ENCODE data around the gene DHCR24.

The DHCR24 gene

DNA sequence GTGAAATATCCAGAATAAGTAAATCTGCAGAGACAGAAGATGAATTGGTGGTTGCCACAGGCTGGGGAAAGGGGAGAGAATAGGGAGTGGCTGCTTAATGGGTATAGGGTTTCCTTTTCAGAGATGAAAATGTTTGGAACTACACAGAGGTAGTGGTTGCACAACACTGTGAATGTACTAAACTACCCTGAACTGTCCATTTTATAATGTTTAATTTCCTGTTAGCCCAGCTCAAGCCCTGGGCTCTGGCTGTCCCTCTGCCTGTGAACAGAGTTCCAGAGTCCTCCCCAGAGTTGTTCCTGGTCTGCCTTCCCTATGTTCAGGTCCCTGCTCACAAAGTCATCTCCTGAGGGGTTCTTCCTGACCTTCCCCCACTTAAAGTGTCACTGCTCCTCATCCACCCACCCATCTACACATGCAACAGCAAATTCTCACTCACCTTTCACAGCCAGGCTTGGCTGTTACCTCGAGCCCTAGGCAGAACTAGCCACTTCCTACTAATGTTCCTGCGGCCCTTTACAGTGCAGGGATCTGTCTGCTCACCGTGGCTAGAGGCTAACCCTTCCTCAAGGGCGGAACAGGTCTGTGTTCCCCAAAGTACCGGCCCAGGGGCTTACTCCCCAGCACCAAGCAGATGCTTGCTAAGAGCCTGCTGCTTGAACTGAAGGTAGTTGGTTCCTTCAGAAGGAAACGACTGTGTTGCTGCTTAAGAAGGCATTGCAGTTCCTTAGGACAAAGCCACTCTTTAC, 22.4 kb downstream of the DHCR24 start:
- DNase-seq = no peak

DNA sequence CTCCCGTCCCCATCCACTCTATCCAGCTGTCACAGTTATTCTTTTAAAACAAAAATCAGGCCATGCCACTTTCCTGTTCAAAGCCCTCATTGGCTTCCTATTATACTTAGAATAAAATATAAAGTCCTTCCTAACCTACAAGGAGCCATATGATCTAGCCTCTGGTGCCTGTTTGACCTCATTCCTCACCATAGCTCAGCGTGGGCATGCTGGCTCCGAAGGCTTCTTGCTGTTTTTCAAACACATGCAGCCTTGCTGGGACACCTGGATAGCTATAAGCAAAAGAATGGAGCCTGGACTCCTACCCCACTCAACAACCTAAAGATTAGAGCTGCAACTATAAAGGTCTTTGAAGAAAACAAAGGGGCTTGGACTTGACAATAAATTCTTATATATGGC, 23.7 kb downstream of the DHCR24 start:
- DNase-seq = no peak

DNA sequence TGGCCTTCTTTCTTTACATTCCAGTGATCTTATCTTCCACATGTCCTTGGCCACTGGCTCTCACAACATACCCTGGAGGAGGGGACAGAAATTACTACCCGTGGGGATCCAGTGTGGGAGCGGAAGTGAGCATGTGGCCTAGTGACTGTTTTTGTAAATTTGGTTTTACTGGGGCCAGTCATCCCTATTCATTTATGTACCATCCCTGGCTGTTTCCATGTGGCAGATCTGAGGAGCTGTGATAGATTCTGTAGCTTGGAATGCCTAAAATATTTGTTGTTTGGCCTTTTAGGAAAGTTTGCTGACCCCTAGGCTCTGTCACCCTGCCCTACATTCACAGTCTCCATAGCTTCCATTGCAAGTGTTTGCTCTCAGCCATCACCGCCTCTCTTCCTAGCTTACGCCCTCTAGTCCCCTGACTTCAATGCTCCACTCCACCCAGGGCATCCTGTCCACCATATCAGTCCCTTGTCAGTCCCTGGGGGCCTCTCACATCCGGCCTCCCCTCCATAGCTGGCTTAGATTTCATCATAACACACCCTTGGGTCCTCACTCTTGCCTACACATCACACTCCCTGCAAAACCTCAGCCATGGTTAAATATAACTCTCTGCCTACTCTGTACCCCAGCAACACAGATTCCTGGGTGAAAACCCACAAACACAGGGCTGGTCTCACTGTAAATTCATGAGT, 25.8 kb downstream of the DHCR24 start:
- DNase-seq = no peak

DNA sequence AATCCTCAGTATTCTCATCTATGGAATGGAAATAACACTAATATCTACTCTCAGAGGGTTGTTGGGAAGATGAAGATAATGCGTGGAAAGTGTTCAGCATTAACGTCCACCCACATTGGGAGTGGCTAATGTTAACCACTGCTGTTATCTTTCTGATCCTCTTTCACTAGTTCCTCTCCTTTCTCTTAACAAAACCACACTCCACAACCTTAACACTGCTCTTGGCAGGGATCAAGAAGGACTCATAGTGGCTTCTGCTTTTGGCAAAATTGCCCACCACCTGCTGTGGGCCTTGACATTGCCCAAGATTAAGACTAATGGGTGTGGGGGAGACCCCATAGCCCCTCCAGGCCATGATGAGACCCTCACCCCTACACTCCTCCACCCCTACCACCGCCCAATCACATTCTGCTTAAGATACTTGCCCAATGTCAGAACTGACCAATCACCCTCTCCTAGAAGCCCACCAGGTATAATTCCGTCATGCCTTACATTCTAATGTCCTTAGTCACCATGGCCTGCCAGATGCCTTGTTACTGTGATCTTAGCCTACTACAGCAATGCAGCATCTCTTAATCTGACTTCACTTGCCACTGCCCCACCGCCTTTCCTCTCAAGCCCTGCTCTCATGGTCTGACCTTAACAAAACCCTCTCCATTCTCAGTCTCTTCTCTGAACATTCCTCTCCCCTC, 27.1 kb downstream of the DHCR24 start:
- no peak for DNase-seq

DNA sequence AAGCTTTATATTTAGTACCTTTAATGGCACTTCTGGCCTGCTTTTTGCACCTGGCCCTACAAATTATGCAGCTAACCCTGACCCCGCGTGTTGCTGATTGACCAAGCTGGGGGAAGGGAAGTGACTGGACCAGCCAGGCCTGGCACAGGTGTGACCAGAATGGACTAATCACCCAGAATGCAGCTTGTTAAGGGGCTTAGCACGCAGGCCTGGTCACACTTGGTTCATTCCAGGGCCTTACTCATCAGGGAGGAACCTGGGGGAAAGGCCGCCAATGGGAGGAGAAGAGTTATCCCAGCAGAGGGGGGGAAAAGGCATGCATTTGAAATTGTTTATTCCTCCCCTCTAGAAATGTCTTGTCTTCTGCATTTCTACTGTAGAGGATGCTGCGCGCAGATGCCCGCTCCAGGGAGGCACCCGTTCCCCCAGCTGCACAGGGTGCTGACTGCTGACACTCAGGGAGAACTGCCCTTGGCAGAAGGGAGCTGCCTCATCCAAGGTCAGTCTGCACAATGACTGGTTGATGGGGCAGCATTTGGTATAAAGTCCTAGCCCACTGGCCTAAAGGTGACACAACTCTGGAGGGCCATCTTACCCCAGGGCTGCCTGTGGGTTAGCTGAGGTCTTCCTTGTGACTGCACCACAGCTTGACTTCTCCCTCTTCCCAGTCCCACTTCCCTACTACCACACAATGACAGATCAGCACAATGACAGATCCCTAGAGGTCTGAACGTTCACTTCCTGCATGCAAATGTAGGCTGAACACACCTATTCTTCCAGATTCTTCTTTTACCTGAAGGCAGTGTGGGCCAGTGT, 29.0 kb downstream of the DHCR24 start:
- no peak for DNase-seq

DNA sequence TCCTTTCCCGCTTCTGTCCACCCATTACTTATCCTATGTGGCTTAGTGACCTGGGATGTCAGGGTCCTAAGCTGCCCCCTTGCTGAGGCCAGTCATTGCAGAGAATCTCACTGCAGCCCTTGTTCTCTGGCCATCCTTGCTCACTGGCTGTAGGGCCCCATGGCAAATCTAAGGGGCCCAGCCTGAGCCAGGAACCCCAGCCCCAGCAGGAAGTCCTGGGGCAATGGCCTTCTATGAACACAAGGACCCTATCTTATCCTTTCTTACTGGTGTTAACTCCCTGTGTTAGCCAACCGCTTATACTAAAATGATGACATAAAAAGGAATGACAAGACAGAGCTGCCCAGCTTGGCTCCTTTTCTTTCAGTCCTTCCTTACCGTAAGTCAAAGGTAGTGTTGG, 29.9 kb downstream of the DHCR24 start:
- no peak for DNase-seq

DNA sequence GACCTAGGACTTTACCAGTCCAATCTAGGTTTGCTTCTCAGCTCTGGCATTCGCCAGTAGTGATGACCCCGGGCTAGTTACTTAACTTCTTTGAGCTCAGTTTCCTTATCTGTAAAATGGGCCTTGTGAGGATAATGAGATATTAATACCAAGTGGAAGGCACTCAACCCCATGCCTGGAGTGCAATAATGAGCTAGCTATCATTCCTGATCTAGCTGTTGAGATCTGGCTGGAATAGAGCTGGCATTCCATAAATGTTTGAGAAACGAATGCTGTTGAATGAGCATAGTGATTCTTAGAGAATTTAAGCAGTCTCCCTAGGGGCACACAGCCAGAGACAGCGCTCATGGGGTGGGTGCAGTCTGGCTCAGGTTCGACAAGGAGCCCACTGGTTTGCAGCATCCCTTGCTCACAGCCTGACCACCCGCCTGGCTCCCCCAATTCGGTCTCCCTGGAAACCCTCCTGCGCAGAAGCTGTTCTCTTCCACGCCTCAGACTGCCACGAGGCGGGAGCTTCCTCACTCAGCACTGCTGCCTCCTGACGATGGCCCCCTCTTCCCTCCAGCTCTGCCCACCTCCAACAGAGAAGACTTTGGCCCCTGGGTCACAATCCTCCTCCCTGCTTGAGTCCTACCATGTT, 32.5 kb downstream of the DHCR24 start:
- DNase-seq = no peak

DNA sequence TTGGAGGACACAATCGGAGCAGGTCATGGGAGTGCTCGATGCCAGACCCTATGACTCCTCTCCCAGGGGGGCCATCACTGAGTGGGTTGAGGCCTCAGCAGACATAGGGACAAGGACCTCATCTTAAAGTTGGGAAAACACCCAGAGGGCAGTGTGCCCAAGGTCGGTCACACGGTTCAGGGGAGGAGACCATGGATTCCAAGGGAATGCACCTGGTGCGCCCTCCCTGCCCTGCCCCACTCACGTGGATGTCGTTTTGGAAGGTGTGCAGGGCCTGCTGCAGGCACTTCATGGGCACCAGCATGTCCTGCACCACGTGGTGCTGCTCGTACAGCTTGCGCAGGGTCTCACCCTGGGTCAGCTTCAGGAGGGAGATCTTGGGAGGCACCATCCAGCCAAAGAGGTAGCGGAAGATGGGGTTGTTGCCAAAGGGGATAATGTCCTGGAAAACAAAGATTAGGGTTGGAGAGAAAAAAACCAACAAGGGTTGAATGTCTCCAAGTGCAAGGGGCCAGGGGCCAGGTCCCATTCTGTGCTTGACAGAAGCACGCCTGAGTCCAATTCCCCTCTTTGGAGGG, 33.1 kb downstream of the DHCR24 start:
- no peak for DNase-seq

DNA sequence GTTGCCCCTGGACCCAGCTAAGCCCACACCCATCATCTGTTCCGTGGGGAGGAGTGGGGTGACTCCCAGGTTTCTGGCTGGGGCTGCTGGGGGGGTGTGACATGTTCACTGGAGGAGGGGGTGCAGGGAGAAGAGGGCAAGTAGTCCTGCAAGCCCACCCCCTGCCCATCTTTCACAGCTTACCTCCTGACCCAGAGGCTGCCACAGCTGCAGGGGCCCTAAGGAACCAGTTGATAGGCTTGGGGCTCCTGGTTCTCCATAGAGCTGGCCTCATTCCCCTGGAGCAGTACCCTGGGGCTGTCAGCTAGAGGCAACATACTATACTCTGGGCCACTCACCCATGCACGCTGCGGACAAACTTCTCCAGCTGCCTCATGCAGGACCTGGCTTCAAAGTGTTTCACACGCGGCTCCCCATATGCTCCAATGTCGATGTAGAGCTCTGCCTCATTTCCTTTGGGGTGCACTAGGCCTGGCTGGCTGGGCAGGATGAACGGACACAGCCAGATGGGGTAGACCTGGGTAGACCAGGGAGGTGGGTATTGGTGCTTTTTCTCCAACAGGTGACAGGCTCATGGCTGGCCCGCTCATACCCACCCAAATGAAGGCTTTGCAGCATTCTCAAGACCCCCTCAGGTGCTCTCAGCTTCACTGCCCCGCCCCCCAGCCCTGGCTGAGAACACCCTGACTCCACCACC, 33.8 kb downstream of the DHCR24 start:
- no peak for DNase-seq

DNA sequence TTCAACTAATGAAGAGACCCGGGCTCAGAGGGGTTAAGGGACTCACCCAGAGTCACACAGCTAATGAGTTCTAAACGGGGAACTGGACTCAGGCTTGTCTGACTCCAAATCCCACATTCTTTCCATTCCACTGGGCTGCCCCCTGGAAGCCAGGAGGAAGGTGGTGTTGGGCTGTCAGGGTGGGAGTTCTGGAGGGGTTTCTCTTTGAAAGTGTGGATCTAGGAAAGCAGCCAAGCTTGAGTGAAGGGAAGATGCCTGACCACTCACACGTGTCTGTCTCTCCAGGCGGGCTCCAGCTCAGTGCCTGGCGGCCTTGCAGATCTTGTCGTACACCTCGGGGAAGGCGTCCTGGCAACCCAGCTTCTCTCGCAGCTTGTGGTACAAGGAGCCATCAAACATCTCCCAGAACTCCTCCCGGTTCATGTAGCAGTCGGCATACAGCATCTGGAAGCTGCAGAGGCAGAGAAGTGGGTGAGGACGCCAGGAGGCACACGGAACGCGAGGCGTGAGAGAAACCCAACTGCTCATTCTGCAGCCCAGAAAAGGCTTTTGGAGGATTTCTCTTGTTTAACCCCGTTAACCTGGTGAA, 35.0 kb downstream of the DHCR24 start:
- no peak for DNase-seq

DNA sequence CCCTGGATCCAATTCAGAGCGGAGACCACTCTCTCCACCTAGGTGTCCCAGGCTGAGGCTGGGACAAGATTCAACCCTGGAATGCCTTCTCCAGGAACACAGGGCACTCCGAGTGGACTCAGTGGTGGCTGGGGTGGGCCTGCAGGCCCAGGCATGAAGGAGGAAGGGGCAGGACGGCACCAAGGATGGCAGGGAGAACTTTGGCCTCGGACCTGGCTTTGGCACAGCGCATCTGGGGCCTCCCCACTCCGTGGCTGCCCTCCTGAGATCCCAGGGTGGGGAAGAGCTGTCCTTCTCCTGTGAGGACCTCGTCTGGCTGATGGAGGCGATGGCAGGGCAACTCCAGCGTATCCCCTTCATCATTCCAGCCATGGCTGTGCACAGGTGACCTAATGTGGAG, 35.6 kb downstream of the DHCR24 start:
- DNase-seq = no peak

DNA sequence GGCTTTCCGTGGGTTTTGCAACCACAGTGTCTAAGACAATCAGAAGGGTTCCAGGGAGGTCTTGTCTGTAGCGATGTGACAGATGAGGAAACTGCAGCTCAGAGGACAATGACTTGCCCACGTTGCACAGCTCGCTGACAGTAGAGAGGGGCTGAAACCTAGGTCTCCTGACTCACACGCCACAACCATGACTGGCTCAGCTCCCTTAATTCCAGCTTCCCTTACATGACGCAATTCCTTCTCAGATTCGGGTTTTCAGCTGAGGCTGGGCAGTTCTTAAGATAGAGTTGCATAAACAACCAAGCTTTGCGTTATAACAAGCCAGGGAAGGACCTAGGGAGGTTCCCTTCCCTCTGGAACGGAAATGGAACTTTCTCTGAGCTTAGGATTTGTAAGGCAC, 36.3 kb downstream of the DHCR24 start:
- no peak for DNase-seq

DNA sequence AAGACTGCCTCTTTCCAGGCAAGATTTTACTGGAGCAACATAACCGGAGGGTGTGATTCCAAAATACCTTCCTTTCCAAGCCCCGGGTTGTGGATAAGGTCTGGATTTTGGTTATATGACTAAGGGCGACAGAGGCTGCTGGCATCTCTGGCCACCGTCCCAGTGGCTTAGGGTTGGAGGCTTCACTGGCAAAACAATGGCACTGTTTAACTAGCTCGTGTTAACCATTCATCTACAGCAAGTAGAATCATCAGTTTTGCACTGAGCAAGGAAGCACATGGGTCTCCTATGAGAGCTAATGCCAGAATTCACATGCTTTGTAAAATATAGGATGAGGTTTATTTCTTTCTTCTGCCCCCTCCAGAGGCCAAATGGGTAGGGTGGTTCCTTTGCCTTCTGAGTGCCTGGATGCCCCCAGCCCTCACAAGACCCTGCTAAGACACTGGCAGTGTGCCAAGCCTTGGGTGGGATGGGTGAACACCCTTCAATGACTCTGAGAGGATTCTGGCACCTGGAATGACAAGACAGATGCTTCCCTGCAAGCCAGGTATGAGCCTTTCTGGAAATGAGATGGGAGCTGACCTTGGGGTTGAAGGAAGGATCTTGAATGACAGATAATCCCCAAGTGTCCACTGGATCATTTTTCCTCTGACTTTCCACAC, 36.8 kb downstream of the DHCR24 start:
- DNase-seq = no peak

DNA sequence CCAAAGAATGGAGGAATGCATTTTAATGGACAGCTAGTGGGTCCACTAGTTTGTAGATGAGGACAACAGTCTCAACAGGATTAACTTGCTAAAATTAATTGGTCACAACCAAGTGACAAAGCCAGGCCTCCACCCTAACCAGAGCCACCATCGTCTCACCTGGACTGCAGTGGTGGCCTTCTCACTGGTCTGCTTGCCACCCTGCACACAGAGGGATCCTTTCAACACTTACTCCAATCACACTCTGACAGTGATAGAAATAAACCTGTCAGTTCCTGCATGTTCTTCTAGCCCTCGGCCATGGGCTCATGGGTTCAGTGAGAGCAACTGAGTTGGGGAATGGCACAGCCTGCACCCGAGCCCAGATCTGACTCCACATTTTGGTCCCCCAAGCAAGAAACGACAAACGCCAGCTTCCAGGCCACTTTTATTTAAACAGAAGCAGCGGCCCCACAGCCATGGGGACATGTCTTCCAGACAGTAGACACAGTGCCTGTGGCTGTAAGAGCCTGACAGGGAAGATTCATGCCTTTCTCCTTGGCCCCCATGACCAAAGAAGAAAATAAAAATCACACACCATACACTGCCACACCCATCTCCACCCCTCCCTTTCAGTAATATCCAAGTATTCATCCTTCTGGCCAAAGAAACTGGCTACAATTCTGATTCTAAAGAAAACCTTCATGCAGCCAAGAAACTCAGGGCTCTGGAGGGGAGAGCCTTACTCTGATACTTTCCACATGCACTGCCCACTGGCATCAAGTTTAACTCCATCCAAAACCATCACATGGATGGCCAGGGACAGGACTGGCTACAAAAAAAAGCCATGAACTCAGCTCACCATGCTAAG, 37.6 kb downstream of the DHCR24 start:
- no peak for DNase-seq

DNA sequence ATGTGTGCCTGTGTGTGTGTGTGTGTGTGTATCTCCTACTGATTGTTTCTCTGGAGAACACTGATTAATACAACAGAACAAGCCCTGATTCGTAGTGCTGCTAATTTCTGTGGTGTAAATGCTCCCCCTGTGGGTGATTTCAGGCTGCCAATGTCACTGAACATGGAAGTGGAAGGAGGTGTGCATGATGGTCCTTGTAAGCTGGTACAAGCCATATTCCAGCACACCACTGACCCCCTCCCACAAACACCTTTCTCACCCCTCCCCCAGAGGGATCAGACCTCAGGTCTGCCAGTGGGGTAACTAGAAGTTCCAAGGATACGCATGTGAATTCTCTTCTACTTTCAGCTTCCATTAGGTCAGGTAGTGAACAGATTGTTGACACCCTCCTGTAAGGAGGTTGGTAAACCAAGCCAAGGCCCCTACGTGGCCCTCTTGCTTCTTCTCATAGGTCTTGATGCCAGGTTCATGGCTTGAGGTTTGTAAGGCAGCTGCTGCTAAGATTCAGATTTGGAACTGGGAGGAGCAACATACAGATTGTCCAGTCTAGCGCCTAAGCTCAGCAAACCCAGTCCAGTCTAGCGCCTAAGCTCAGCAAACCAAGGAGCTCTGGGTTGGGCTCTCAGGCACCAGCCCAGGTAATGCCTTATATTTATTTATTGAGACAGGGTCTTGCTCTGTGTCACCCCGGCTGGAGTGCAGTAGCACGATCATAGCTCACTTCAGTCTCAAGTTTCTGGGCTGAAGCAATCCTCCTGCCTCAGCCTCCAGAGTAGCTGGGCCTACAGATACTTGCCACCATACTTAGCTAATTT, 38.7 kb downstream of the DHCR24 start:
- DNase-seq = no peak

DNA sequence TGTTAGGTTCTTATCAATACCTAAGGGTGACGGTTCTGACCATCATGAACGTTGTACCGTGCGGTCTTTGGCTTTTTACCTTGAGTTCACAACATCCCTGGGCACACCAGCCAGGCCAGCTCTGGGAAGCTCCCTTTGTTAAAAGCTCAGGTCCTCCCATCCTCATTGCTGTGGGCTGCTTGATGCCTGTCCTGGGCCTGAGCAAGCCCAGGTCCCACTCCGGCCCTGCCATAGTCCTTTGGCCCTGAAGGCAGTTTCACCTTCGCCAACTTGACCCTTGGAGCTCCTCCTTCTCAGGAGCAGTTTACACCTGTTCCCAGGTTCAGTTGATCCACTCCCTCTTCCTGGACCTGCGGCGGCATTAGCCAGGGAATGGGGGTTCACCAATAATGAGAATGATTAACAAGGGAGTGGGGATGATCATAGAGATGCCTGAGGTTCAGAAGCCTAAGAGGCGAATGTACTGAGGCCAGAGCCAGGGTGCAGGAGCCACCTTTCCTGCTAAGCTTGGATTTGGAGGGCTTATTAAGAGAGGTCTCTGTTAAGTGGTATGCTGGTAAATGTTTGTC, 40.2 kb downstream of the DHCR24 start:
- no peak for DNase-seq

DNA sequence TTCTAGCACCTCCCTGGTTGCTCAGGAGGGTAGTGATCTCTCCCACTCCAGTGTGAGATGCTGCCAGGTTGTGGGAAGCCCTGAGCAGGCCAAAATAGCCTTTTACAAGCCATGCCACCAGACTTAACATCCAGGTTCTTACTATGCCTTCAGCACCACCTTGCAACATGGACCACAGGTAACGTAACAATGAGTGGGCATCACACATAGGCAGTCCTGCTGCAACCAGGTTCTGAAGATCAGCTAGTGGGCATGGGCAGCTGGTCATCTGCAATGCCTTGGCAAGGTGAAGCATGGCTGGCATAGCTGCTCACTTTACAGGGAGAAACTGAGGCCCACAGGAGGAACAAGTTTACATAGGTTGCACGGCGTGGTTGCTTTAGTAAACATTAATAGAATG, 40.7 kb downstream of the DHCR24 start:
- no peak for DNase-seq

DNA sequence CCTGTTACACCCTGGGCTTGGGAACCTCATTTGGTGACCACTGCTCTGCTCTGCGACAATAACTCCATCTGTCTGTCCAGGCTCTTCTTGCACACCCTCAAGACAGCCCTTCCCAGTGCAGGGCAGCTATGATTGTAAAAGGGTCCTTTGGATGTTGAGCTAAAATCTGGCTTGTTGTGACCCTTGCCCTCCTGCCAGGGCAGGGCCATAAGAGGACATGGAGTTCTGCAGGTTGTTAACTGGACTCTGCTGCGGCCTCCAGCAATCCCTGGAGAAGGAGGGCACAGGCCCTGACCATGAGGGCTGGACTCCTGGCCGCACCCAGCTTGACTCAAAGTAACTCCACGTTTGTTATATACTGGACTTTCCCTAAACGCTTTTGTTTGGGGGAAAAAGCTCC, 41.2 kb downstream of the DHCR24 start:
- DNase-seq = no peak

DNA sequence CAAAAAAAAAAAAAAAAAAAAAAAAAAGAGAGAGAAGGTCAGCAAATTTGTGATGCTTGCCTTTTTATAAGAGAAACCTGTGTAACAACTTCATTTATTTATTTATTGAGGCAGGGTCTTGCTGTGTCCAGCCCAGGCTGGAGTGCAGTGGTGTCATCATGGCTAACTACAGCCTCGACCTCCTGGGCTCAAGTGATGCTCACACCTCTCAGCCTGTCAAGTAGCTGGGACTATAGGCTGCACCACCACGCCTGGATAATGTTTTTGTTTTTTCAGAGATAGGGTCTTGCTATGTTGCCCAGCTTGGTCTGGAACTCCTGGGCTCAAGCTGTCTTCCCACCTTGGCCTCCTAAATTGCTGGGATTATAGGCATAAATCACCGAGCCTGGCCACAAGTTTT, 42.4 kb downstream of the DHCR24 start:
- no peak for DNase-seq
